GM18868 (cell line): Measurements from ENCODE around the gene APAF1.
A peak's percentile ranks its signal among the peaks of the same experiment; 100 is the strongest.
"Not testable (repeated sequence)": the region's sequence is repeated elsewhere in the genome, so short reads cannot be mapped to it uniquely, and the experiment has no call there.

ENCODE experiments used
- ATAC-seq: cut with Tn5 transposase; IDR thresholded peaks from one replicate; pipeline ENCODE4 v1.9.1; 2021; ENCODE audit warnings: mild to moderate bottlenecking, moderate library complexity; ENCODE audit not compliant: unreplicated experiment

Gene APAF1

GRCh38 chr12:98644712-98645571 lies at the start of gene APAF1, which contains the start of gene IKBIP:
TSS of gene APAF1 (plus strand) at chr12:98645290. CDS start at chr12:98648360, 3,070 bp downstream.
TSS of gene IKBIP (minus strand) at chr12:98644788. CDS start at chr12:98644701, 87 bp downstream.
- peak; percentile 87 for ATAC-seq

GRCh38 chr12:98597313-98597712 lies 47.8 kb upstream of the APAF1 start:
- ATAC-seq = not testable (repeated sequence)

GRCh38 chr12:98601924-98602323 lies 43.2 kb upstream of the APAF1 start:
- no peak for ATAC-seq

- ATAC-seq = no peak
Observed at GRCh38 chr12:98606359-98606988, 38.6 kb upstream of the APAF1 start.

GRCh38 chr12:98610596-98610995 lies 34.5 kb upstream of the APAF1 start:
- ATAC-seq = no peak

GRCh38 chr12:98612696-98613334 lies 32.3 kb upstream of the APAF1 start:
- peak; percentile 91 for ATAC-seq

- no peak for ATAC-seq
Observed at GRCh38 chr12:98618952-98619351, 26.1 kb upstream of the APAF1 start.

- ATAC-seq = peak; percentile 96
Observed at GRCh38 chr12:98635657-98636323, 9.3 kb upstream of the APAF1 start.

- no peak for ATAC-seq
Observed at GRCh38 chr12:98637068-98637467, 8.0 kb upstream of the APAF1 start.

- no peak for ATAC-seq
Observed at GRCh38 chr12:98638009-98638408, 7.1 kb upstream of the APAF1 start.

- ATAC-seq = no peak
Observed at GRCh38 chr12:98639491-98639890, 5.6 kb upstream of the APAF1 start.

- not testable (repeated sequence) for ATAC-seq
Observed at GRCh38 chr12:98642801-98643200, 2.3 kb upstream of the APAF1 start.

GRCh38 chr12:98644433-98644711 lies 718 bp upstream of the APAF1 start:
- ATAC-seq = peak; percentile 13

GRCh38 chr12:98645572-98646067 lies 530 bp downstream of the APAF1 start:
- ATAC-seq = peak; percentile 0

GRCh38 chr12:98646294-98647090 lies 1.4 kb downstream of the APAF1 start:
- ATAC-seq = no peak

- no peak for ATAC-seq
Observed at GRCh38 chr12:98651328-98651727, 6.2 kb downstream of the APAF1 start.

- peak; percentile 62 for ATAC-seq
Observed at GRCh38 chr12:98653866-98654493, 8.9 kb downstream of the APAF1 start.

- ATAC-seq = peak; percentile 72
Observed at GRCh38 chr12:98656289-98657101, 11.4 kb downstream of the APAF1 start.

- ATAC-seq = no peak
Observed at GRCh38 chr12:98660521-98660920, 15.4 kb downstream of the APAF1 start.
